Ascending aorta (tissue), 2 donors: Measurements from ENCODE around the gene CFAP90. TPM values are rescaled to one million over a fixed set of nuclear protein-coding genes. Genes with fewer than 3 reads are reported as not detected.

Experiments
- DNase-seq, 2 donors: peaks; one replicate each; pipeline ENCODE4 v3.0.0-alpha.2; 2019; ENCODE audit warnings: low spot score in 2 of 2
- H3K27ac ChIP-seq, 2 donors: fragments of 200-600 bp; sonication (generic); one replicate each; pipeline ENCODE4 v1.5.1; 2016 to 2017; ENCODE audit warnings: mild to moderate bottlenecking in 1 of 2
- H3K27me3 ChIP-seq: fragments of 200-600 bp; sonication (generic); one replicate; pipeline ENCODE4 v1.5.1; 2017
- H3K36me3 ChIP-seq, 2 donors: fragments of 200-600 bp; sonication (generic); one replicate each; pipeline ENCODE4 v1.5.1; 2016
- H3K4me1 ChIP-seq, 2 donors: fragments of 200-600 bp; sonication (generic); one replicate each; pipeline ENCODE4 v1.5.1; 2016 to 2017; ENCODE audit warnings: mild to moderate bottlenecking in 1 of 2
- H3K4me3 ChIP-seq, 2 donors: fragments of 200-600 bp; sonication (generic); one replicate each; pipeline ENCODE4 v1.5.1; 2016 to 2017; ENCODE audit warnings: mild to moderate bottlenecking in 1 of 2
- H3K9me3 ChIP-seq, 2 donors: fragments of 200-600 bp; sonication (generic); one replicate each; pipeline ENCODE4 v1.5.1; 2016
- CTCF ChIP-seq, 3 experiments: fragments of 200-600 bp in 2 of 3; fragments of 450-650 bp in 1 of 3; sonication (generic) in 2 of 3; IDR thresholded peaks; one replicate each; pipeline ENCODE4 v1.5.1; 2016 to 2019; ENCODE audit warnings: antibody characterized with exemption in 3 of 3, mild to moderate bottlenecking in 1 of 3, moderate library complexity in 1 of 3
- intact Hi-C: fragments of 100-400 bp; cut with DNase I; formaldehyde crosslinking; loops from one replicate; pipeline ENCODE4 v1.15.1; 2023
- total RNA-seq: library from RNA; depleted of rRNA; stranded (reverse); fragments of >200 nt; gene quantifications from one replicate; pipeline ENCODE4 v1.1.0, GENCODE V29; 2016

CFAP90 gene
- total RNA-seq, 1 donor from 2014 or later = not detected

- Histone ChIP-seq H3K4me3 (no peak overlapping the region), H3K27me3 (no peaks in the 10 kb centered on the region), H3K36me3 (peaks cover 0 to 7% of the 10 kb centered on the region in 2 donors), H3K27ac (no peak overlapping the region), H3K4me1 (no peaks in the 10 kb centered on the region), H3K9me3 (no peaks in the 10 kb centered on the region)
- intact Hi-C loops = no loop called here
- no peak for TF ChIP-seq CTCF (IDR thresholded peaks at IDR 0.05)
- no peak for DNase-seq
These were observed 25.9 kb downstream of the CFAP90 start for GRCh38 chr5:7824995-7825394.

- no peaks in the 10 kb centered on the region for H3K27me3 ChIP-seq
- H3K27ac ChIP-seq = no peak overlapping the region
- intact Hi-C loops = no loop called here
- no peaks in the 10 kb centered on the region for H3K4me1 ChIP-seq
- no peak overlapping the region for H3K4me3 ChIP-seq
- no peak for TF ChIP-seq CTCF (IDR thresholded peaks at IDR 0.05)
- no peaks in the 10 kb centered on the region for H3K9me3 ChIP-seq
- H3K36me3 ChIP-seq = peaks cover 0 to 7% of the 10 kb centered on the region in 2 donors
- DNase-seq = peak in 1 of 2 donors; percentile 27
These were observed 27.3 kb downstream of the CFAP90 start for GRCh38 chr5:7823594-7823993.

GRCh38 chr5:7822449-7822848 lies 28.5 kb downstream of the CFAP90 start:
- no peak overlapping the region for H3K27ac ChIP-seq
- peaks cover 0 to 7% of the 10 kb centered on the region in 2 donors for H3K36me3 ChIP-seq
- peak in 1 of 2 donors; percentile 0 for DNase-seq
- no peak for TF ChIP-seq CTCF (IDR thresholded peaks at IDR 0.05)
- H3K4me3 ChIP-seq = no peak overlapping the region
- no peaks in the 10 kb centered on the region for H3K4me1 ChIP-seq
- H3K27me3 ChIP-seq = no peaks in the 10 kb centered on the region
- intact Hi-C loops = no loop called here
- no peaks in the 10 kb centered on the region for H3K9me3 ChIP-seq

- Histone ChIP-seq H3K27me3 (no peaks in the 10 kb centered on the region), H3K4me1 (no peaks in the 10 kb centered on the region), H3K27ac (no peak overlapping the region), H3K9me3 (no peaks in the 10 kb centered on the region), H3K4me3 (peak overlapping the region in 1 of 2 donors; percentile 34), H3K36me3 (peaks cover 0 to 3% of the 10 kb centered on the region in 2 donors)
- intact Hi-C loops = loop anchor here (5.0 kb wide), 3 partner anchors 54 to 419 kb away; partner anchors contain the start of gene ADCY2
- no peak for TF ChIP-seq CTCF (IDR thresholded peaks at IDR 0.05)
- DNase-seq = no peak
These were observed 34.4 kb downstream of the CFAP90 start for GRCh38 chr5:7816535-7816901.

GRCh38 chr5:7815892-7816534 lies 34.9 kb downstream of the CFAP90 start:
- no peaks in the 10 kb centered on the region for H3K9me3 ChIP-seq
- H3K4me3 ChIP-seq = peak overlapping the region in 1 of 2 donors; percentile 34
- intact Hi-C loops = loop anchor here (5.0 kb wide), 3 partner anchors 54 to 419 kb away; partner anchors contain the start of gene ADCY2
- peak; percentile 69 to 90 (median 80) for TF ChIP-seq CTCF (IDR thresholded peaks at IDR 0.05)
- no peaks in the 10 kb centered on the region for H3K27me3 ChIP-seq
- no peak overlapping the region for H3K27ac ChIP-seq
- no peaks in the 10 kb centered on the region for H3K4me1 ChIP-seq
- H3K36me3 ChIP-seq = peaks cover 0 to 3% of the 10 kb centered on the region in 2 donors
- DNase-seq = peak; percentile 22 to 90
